Prostate gland (tissue), 2 donors: ENCODE results near the gene BCL2L2.

Source experiments
- CTCF ChIP-seq, 4 experiments: fragments of 200-600 bp in 2 of 4; fragments of 450-650 bp in 2 of 4; sonication (generic) in 2 of 4; IDR thresholded peaks; 1 replicate in 3 of 4; 2 replicates in 1 of 4; pipeline ENCODE4 v1.5.1; 2016 to 2019; ENCODE audit warnings: antibody characterized with exemption in 4 of 4, mild to moderate bottlenecking in 2 of 4, moderate library complexity in 2 of 4
- POLR2A ChIP-seq: fragments of 450-650 bp; IDR thresholded peaks from one replicate; pipeline ENCODE4 v1.6.1; 2016; ENCODE audit warnings: antibody characterized with exemption, mild to moderate bottlenecking
- POLR2AphosphoS5 ChIP-seq: sonication (generic); formaldehyde crosslinking; IDR thresholded peaks from one replicate; pipeline ENCODE4 v1.6.1; 2017; ENCODE audit warnings: antibody characterized with exemption

DNA sequence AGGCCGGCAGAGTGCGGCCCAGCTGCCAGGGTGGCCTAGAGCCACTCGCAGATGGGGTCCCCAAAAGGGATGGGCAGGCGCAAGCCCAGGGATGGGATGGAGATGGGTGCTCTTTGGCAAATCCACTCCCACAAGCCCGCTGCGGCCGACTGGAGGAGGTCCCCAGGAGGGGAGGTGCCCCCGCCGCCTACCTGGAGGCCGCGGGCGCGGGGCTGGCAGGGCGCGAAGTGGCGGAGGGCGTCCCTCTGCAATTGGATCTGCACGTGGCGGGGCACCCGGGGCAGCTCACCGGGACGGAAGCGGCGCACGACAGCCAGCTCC is 4.7 kb upstream of the BCL2L2 start:
- TF ChIP-seq POLR2A (peak; percentile 90), CTCF (IDR thresholded peaks at IDR 0.05) (no peak), POLR2AphosphoS5 (peak; percentile 9)
